Measurements from ENCODE around the gene ANKRD37. TPM values are rescaled to one million over a fixed set of nuclear protein-coding genes. Genes with fewer than 3 reads are reported as not detected.

Gene ANKRD37
- total and polyA plus RNA-seq, 2 donors (not counting 1 experiment from before 2014, with no cell fraction given), result 3.3 to 3.6 TPM

DNA sequence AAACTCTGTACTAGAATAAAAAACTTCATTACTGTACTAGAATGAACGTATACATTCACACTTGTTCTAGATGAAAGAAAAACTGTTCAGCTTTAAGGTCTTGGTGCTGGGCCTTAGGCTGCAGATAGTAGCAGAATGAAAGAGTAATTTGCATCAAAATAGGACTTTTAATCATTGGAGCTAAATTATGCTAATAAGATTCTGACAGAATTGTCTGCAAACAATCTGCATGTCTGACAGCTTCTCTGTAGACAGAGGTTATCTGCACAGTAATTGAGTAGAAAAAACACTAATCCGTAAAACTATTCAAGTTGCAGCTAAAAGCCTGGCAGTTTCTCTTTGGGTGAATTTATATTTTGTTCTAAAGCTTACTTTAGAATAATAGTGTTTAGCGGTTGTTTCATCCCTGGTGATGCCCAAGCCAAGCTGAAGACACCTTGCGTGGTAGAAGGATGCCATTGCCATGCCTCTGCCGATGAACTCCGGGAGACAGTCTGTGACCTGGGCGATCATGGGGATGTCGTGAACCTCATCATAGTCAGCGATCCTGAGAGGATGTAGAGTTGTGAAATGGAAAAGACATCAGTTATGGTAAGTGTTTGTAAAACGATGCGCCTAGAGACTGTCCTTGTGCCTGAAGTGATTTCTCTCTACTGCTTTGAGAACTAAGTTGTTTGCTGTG lies 26.2 kb upstream of the ANKRD37 start:
- Histone ChIP-seq H3K27me3 (ENCODE audit: control insufficient read depth, insufficient read depth, low read length) (no peaks in the 10 kb centered on the region), H3K79me2 (ENCODE audit: control insufficient read depth, insufficient read depth, low read length) (no peaks in the 10 kb centered on the region), H3K4me3 (replicated peaks in 1 of 4; ENCODE audit: control extremely low read depth in 1 of 4, insufficient read depth in 1 of 4, low read depth in 3 of 4, low read length in 4 of 4) (no peak overlapping the region), H3K9ac (ENCODE audit: insufficient read depth, low read length) (no peak overlapping the region), H3K27ac (ENCODE audit: insufficient read depth, low read length) (no peak overlapping the region), H2AFZ (ENCODE audit: low read length) (no peak overlapping the region), H3K9me3 (ENCODE audit: control insufficient read depth, insufficient read depth, low read depth, low read length) (no peaks in the 10 kb centered on the region), H4K20me1 (ENCODE audit: control insufficient read depth, extremely low read depth, insufficient read depth, low read length) (no peaks in the 10 kb centered on the region), H3K4me2 (ENCODE audit: extremely low read depth, insufficient read depth, low read length) (no peak overlapping the region), H3K36me3 (ENCODE audit: control insufficient read depth, insufficient read depth, low read length) (peaks cover 2% of the 10 kb centered on the region), H3K4me1 (ENCODE audit: control insufficient read depth, extremely low read depth, insufficient read depth, low read length) (no peaks in the 10 kb centered on the region)
- no peak for DNase-seq (ENCODE audit: low read depth in 2 of 2)
- no peak for TF ChIP-seq CTCF (conservative IDR thresholded peaks at IDR 0.05 in 1 of 2, IDR thresholded peaks at IDR 0.05 in 1 of 2; ENCODE audit: low read depth in 1 of 2, low read length in 2 of 2)
- TF ChIP-seq EZH2 (IDR thresholded peaks at IDR 0.05; ENCODE audit: low read length, missing control alignments), result no peak

GRCh38 chr4:185371702-185372101 lies 24.9 kb upstream of the ANKRD37 start:
- DNase-seq (ENCODE audit: low read depth in 2 of 2), result no peak
- Histone ChIP-seq H3K27me3 (ENCODE audit: control insufficient read depth, insufficient read depth, low read length) (no peaks in the 10 kb centered on the region), H3K27ac (ENCODE audit: insufficient read depth, low read length) (no peak overlapping the region), H4K20me1 (ENCODE audit: control insufficient read depth, extremely low read depth, insufficient read depth, low read length) (no peaks in the 10 kb centered on the region), H3K4me2 (ENCODE audit: extremely low read depth, insufficient read depth, low read length) (no peak overlapping the region), H3K4me3 (replicated peaks in 1 of 4; ENCODE audit: control extremely low read depth in 1 of 4, insufficient read depth in 1 of 4, low read depth in 3 of 4, low read length in 4 of 4) (no peak overlapping the region), H3K9me3 (ENCODE audit: control insufficient read depth, insufficient read depth, low read depth, low read length) (no peaks in the 10 kb centered on the region), H3K79me2 (ENCODE audit: control insufficient read depth, insufficient read depth, low read length) (no peaks in the 10 kb centered on the region), H3K4me1 (ENCODE audit: control insufficient read depth, extremely low read depth, insufficient read depth, low read length) (no peaks in the 10 kb centered on the region), H2AFZ (ENCODE audit: low read length) (no peak overlapping the region), H3K36me3 (ENCODE audit: control insufficient read depth, insufficient read depth, low read length) (peaks cover 2% of the 10 kb centered on the region), H3K9ac (ENCODE audit: insufficient read depth, low read length) (no peak overlapping the region)
- no peak for TF ChIP-seq CTCF (conservative IDR thresholded peaks at IDR 0.05 in 1 of 2, IDR thresholded peaks at IDR 0.05 in 1 of 2; ENCODE audit: low read depth in 1 of 2, low read length in 2 of 2)
- no peak for TF ChIP-seq EZH2 (IDR thresholded peaks at IDR 0.05; ENCODE audit: low read length, missing control alignments)

DNA sequence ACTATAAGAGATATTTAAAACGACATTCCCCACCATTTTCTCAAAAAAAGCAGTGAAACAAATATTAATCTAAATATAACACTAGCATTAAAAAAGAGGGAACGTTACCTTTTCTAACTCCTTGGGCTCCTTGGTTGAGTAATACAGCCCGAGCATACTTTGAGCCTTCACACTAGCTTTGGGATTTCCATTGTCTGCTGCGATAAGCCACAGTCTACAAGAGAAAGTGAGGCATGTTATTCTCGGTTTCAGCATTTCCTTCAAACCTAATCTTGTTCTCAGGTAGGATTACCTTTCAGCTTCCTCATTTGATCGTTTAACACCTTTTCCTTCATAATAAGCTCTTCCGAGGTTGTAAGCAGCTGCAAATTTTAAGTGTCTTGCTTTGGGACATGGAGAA lies 22.6 kb upstream of the ANKRD37 start:
- Histone ChIP-seq H3K4me1 (ENCODE audit: control insufficient read depth, extremely low read depth, insufficient read depth, low read length) (no peaks in the 10 kb centered on the region), H3K4me2 (ENCODE audit: extremely low read depth, insufficient read depth, low read length) (no peak overlapping the region), H3K4me3 (replicated peaks in 1 of 4; ENCODE audit: control extremely low read depth in 1 of 4, insufficient read depth in 1 of 4, low read depth in 3 of 4, low read length in 4 of 4) (no peak overlapping the region), H2AFZ (ENCODE audit: low read length) (no peak overlapping the region), H3K9me3 (ENCODE audit: control insufficient read depth, insufficient read depth, low read depth, low read length) (no peaks in the 10 kb centered on the region), H3K9ac (ENCODE audit: insufficient read depth, low read length) (no peak overlapping the region), H3K36me3 (ENCODE audit: control insufficient read depth, insufficient read depth, low read length) (peaks cover 2% of the 10 kb centered on the region), H3K27ac (ENCODE audit: insufficient read depth, low read length) (no peak overlapping the region), H3K79me2 (ENCODE audit: control insufficient read depth, insufficient read depth, low read length) (no peaks in the 10 kb centered on the region), H4K20me1 (ENCODE audit: control insufficient read depth, extremely low read depth, insufficient read depth, low read length) (no peaks in the 10 kb centered on the region), H3K27me3 (ENCODE audit: control insufficient read depth, insufficient read depth, low read length) (no peaks in the 10 kb centered on the region)
- DNase-seq (ENCODE audit: low read depth in 2 of 2), result no peak
- TF ChIP-seq EZH2 (IDR thresholded peaks at IDR 0.05; ENCODE audit: low read length, missing control alignments), result no peak
- no peak for TF ChIP-seq CTCF (conservative IDR thresholded peaks at IDR 0.05 in 1 of 2, IDR thresholded peaks at IDR 0.05 in 1 of 2; ENCODE audit: low read depth in 1 of 2, low read length in 2 of 2)
